GM06990 (cell line): Measurements from ENCODE around the gene PDE5A.

Source experiments
- DNase-seq: peaks from one replicate; pipeline ENCODE4 v3.0.0-alpha.2; 2011; ENCODE audit not compliant: insufficient read length; ENCODE audit errors: extremely low read depth
- H3K27me3 ChIP-seq: replicated peaks from 2 replicates; pipeline ENCODE4 v1.6.0; 2011; ENCODE audit warnings: low read length; ENCODE audit not compliant: control insufficient read depth, insufficient read depth
- H3K36me3 ChIP-seq: 2 replicates; pipeline ENCODE4 v1.5.1; 2011; ENCODE audit warnings: low read length; ENCODE audit not compliant: control insufficient read depth, insufficient read depth
- H3K4me3 ChIP-seq: replicated peaks from 2 replicates; pipeline ENCODE4 v1.5.1; 2011; ENCODE audit warnings: low read depth, mild to moderate bottlenecking, control low read depth, low read length
- TF ChIP-seq, protein P1 (sequence below): IDR thresholded peaks from 2 replicates; pipeline ENCODE4 v1.5.1; 2011; ENCODE audit warnings: low read length, control low read depth, mild to moderate bottlenecking, inconsistent platforms; ENCODE audit not compliant: insufficient read depth, poor library complexity, severe bottlenecking

PDE5A gene

DNA sequence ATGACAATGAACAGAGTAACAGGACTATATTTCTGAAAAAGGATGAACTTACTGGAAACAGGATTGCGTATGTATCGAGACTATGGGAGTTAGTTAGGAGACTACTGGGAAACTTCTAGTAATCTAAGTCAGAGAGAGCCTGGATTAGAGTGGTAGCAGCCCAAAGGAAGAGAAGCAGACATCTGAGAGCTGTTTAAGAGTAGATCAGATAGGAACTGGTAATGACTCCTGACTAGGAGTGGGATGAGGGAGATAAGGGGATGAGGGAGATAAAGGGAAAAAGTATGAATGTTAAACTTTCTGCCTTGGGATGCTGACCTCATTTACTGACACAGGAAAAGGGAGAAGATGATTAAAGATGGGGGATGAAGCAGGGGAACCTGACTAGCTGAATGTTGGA lies 116.2 kb downstream of the PDE5A start:
- no peak for DNase-seq

DNA sequence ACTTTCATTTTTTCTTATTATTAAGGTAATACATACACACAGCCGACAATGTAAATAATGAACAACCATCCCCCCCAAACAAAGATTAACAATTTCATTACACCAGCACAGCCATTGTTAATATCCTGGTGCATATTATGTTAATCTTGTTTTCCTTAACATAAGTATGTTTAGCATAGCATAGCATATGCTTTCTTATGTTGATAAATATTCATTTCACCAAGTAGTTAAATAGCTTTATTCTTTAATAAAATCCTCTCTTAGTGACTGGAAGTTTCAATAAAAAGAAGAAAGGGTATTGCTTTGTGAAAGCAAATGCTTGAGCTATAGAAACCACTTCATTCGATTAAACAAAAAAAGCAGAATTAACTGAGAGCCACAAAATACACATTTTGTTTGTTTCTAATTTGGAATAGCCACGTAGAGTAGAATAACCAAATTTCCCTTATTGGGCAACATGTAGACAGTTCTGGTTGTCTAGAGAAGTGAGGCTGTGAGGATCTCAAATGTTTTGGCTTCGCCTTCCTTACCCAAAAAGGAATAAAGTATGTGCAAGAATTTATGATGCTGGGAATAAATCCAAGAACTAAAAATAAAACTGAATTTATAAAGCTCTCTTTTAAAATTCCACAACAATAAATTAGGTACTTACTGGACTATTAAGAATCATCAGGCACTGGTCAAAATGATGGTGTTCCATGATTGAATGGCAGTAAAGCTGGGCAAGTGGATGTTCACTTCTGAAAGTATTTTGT lies 118.0 kb downstream of the PDE5A start:
- Histone ChIP-seq H3K36me3 (no peaks in the 10 kb centered on the region), H3K27me3 (no peaks in the 10 kb centered on the region), H3K4me3 (no peak overlapping the region)
- TF ChIP-seq, protein P1, sequence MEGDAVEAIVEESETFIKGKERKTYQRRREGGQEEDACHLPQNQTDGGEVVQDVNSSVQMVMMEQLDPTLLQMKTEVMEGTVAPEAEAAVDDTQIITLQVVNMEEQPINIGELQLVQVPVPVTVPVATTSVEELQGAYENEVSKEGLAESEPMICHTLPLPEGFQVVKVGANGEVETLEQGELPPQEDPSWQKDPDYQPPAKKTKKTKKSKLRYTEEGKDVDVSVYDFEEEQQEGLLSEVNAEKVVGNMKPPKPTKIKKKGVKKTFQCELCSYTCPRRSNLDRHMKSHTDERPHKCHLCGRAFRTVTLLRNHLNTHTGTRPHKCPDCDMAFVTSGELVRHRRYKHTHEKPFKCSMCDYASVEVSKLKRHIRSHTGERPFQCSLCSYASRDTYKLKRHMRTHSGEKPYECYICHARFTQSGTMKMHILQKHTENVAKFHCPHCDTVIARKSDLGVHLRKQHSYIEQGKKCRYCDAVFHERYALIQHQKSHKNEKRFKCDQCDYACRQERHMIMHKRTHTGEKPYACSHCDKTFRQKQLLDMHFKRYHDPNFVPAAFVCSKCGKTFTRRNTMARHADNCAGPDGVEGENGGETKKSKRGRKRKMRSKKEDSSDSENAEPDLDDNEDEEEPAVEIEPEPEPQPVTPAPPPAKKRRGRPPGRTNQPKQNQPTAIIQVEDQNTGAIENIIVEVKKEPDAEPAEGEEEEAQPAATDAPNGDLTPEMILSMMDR = no peak
- no peak for DNase-seq

More for the DNA sequence above, 116.2 kb downstream of the PDE5A start:
- no peak overlapping the region for H3K4me3 ChIP-seq
- no peaks in the 10 kb centered on the region for H3K36me3 ChIP-seq
- TF ChIP-seq, protein P1 = no peak
- no peaks in the 10 kb centered on the region for H3K27me3 ChIP-seq

DNA sequence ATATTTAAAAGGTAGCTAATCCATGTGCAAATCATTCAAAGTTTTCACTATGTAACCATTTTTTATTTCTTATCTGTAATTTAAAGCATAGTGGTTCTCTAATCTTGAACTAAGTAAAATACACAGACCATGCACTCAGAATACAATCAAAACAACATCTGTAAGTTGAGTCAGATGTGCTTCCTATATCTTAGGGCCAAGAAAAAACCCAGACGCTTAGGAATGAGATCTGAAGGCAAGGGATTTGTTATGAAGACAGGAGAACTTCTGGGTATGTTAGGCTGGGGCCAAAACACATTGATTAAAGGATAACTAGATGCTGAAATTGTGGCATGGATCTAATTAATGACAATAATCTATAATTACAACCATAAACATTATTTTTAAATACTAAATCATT lies 120.3 kb downstream of the PDE5A start:
- TF ChIP-seq, protein P1 = no peak
- H3K4me3 ChIP-seq = no peak overlapping the region
- H3K27me3 ChIP-seq = no peaks in the 10 kb centered on the region
- no peak for DNase-seq
- no peaks in the 10 kb centered on the region for H3K36me3 ChIP-seq

DNA sequence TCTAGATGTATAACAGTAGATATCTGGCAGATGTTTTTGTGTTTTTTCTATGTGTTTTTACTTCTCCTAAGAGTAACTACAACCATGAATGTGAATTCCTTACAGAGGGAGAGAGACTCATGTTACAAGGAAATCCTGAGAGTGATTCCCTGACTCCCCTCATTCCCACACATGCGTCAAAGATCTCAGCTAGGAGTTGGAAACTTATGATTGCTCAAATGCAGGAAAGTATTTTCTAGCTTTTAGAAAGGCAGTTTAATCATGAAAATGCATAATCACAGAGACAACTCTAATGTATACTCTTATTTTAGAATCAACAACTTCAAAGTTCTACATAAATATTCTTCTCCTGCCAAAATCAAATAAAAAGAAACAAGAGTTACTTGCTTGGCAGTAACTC lies 121.8 kb downstream of the PDE5A start:
- Histone ChIP-seq H3K27me3 (no peaks in the 10 kb centered on the region), H3K4me3 (no peak overlapping the region), H3K36me3 (no peaks in the 10 kb centered on the region)
- TF ChIP-seq, protein P1 = no peak
- DNase-seq = no peak

DNA sequence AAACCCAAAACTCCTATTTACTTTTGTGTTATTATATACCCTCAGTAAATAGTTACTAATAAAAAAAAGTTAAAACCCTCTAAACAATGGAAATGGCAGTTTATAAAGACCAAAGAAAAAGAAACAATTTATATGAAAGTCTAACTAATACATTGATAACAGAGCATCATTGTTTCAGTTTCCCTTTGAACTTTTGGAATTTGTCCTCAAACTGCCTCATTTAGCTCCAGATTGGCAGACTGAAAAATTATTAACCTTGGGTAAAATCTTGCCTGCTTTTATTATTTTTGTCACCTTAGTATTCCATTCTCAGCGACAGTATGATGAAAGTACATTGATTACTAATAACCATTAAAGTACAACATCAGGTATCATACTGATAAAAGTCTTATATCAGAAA lies 124.0 kb downstream of the PDE5A start:
- no peaks in the 10 kb centered on the region for H3K27me3 ChIP-seq
- TF ChIP-seq, protein P1 = no peak
- H3K4me3 ChIP-seq = no peak overlapping the region
- no peaks in the 10 kb centered on the region for H3K36me3 ChIP-seq
- DNase-seq = no peak
